CD4-positive, alpha-beta T cell treated with Interferon alpha-2 for 1 hour (primary cell): ENCODE measurements around the gene ADGRA3.

ENCODE experiments used
- DNase-seq, 2 donors: peaks; one replicate each; pipeline ENCODE4 v3.0.0-alpha.2; 2020 to 2022

The ADGRA3 gene

GRCh38 chr4:22356987-22357596, 158.8 kb downstream of the ADGRA3 start:
- peak in 1 of 2 donors; percentile 3 for DNase-seq

- no peak for DNase-seq
These were observed 167.5 kb downstream of the ADGRA3 start for GRCh38 chr4:22348410-22348809.

- DNase-seq, result no peak
These were observed 170.2 kb downstream of the ADGRA3 start for GRCh38 chr4:22345678-22346077.

GRCh38 chr4:22345055-22345454, 170.8 kb downstream of the ADGRA3 start:
- no peak for DNase-seq

GRCh38 chr4:22343606-22344005, 172.3 kb downstream of the ADGRA3 start:
- DNase-seq, result no peak

GRCh38 chr4:22339491-22339890, 176.4 kb downstream of the ADGRA3 start:
- no peak for DNase-seq

- DNase-seq, result no peak
These were observed 177.1 kb downstream of the ADGRA3 start for GRCh38 chr4:22338796-22339195.
